H1 (cell line): Measurements from ENCODE around the gene MYL6. TPM values are rescaled to one million over a fixed set of nuclear protein-coding genes. Genes with fewer than 3 reads are reported as not detected.

ENCODE experiments used
- CHD7 ChIP-seq: fragments of 300-600 bp; sonication (generic); IDR thresholded peaks from 2 replicates; pipeline ENCODE4 v1.7.1; 2012; ENCODE audit warnings: low read length, moderate library complexity, mild to moderate bottlenecking, inconsistent platforms; ENCODE audit not compliant: insufficient replicate concordance
- GTF2F1 ChIP-seq: IDR thresholded peaks from 2 replicates; pipeline ENCODE4 v1.6.1; 2012; ENCODE audit warnings: low read depth, low read length, improper control_type of control experiment, borderline replicate concordance
- KDM4A ChIP-seq: IDR thresholded peaks from one replicate; pipeline ENCODE4 v1.7.1; 2012; ENCODE audit warnings: low read depth, mild to moderate bottlenecking, moderate library complexity, low read length, inconsistent platforms; ENCODE audit not compliant: severe bottlenecking
- KDM5A ChIP-seq: fragments of 200-600 bp; IDR thresholded peaks from 2 replicates; pipeline ENCODE4 v1.7.1; 2012; ENCODE audit warnings: mild to moderate bottlenecking, low read length, inconsistent platforms, mixed read lengths
- MAFK ChIP-seq: IDR thresholded peaks from 2 replicates; pipeline ENCODE4 v1.6.1; 2012; ENCODE audit warnings: low read depth, mild to moderate bottlenecking, improper control_type of control experiment, low read length
- RFX5 ChIP-seq: IDR thresholded peaks from 2 replicates; pipeline ENCODE4 v1.6.1; 2011; ENCODE audit warnings: low read depth, low read length, improper control_type of control experiment, borderline replicate concordance
- SIN3A ChIP-seq, 2 experiments: IDR thresholded peaks in 1 of 2; conservative IDR thresholded peaks in 1 of 2; 2 replicates each; pipeline ENCODE4 v1.6.1; 2011 to 2012; ENCODE audit warnings: low read length in 2 of 2, improper control_type of control experiment in 1 of 2, low read depth in 1 of 2, mild to moderate bottlenecking in 1 of 2
- SIX5 ChIP-seq: IDR thresholded peaks from 2 replicates; pipeline ENCODE4 v1.6.1; 2011; ENCODE audit warnings: mild to moderate bottlenecking, low read depth, low read length
- SP4 ChIP-seq: IDR thresholded peaks from 2 replicates; pipeline ENCODE4 v1.6.1; 2012; ENCODE audit warnings: low read length, inconsistent platforms
- TAF1 ChIP-seq: IDR thresholded peaks from 2 replicates; pipeline ENCODE4 v1.6.1; 2011; ENCODE audit warnings: mild to moderate bottlenecking, low read depth, low read length
- polyA plus RNA-seq, 7 experiments: library from polyadenylated mRNA; depleted of rRNA in 3 of 7; stranded (reverse) in 5 of 7; unstranded in 2 of 7; fragments of >200 nt in 5 of 7; fragments of 200-250 nt in 2 of 7; gene quantifications; 1 replicate in 5 of 7; 2 replicates in 1 of 7; 4 replicates in 1 of 7; pipeline versions ENCODE4 v1.2.1 to v1.2.3, GENCODE V29; 2011 to 2013; ENCODE audit warnings: missing spikeins in 2 of 7, mixed read lengths in 2 of 7
- total RNA-seq: library from RNA; stranded (reverse); fragmentation: NEBNext Ultra II Directional; extraction: Animal tissue kit (Norgen Biotek cat#: 25700); gene quantifications from 2 replicates; pipeline ENCODE4 v1.2.1, GENCODE V29; 2021

Gene MYL6
- total and polyA plus RNA-seq, 2 of the 8 experiments (the other 6 are each of a cell fraction or from before 2014, with no cell fraction given) = 1,130 to 2,279 TPM

- TF ChIP-seq KDM4A (no peak), MAFK (no peak), RFX5 (no peak), TAF1 (peak; percentile 55), SIX5 (no peak), CHD7 (no peak), SP4 (no peak), GTF2F1 (no peak), KDM5A (no peak), SIN3A (conservative IDR thresholded peaks at IDR 0.05 in 1 of 2, IDR thresholded peaks at IDR 0.05 in 1 of 2; ENCODE audit: low read depth in 1 of 2, low read length in 2 of 2) (peak; percentile 13 to 45; a peak in 1 of 4 replicates)
Observed at GRCh38 chr12:56189099-56189917, 31.1 kb downstream of the MYL6 start, which contains the start of gene SMARCC2 (continued).
